GM21717 (cell line): ENCODE results near the gene EFEMP1.

Source experiments
- ATAC-seq: cut with Tn5 transposase; IDR thresholded peaks from one replicate; pipeline ENCODE4 v1.9.1; 2021; ENCODE audit warnings: mild to moderate bottlenecking, moderate library complexity; ENCODE audit not compliant: unreplicated experiment

EFEMP1 gene

GRCh38 chr2:55899881-55900280 is 23.7 kb downstream of the EFEMP1 start:
- ATAC-seq: no peak

GRCh38 chr2:55898386-55899040 is 25.1 kb downstream of the EFEMP1 start:
- no peak for ATAC-seq

GRCh38 chr2:55896633-55897032 is 26.9 kb downstream of the EFEMP1 start:
- peak; percentile 56 for ATAC-seq

GRCh38 chr2:55894720-55895119 is 28.9 kb downstream of the EFEMP1 start:
- ATAC-seq: no peak

- no peak for ATAC-seq
Observed at GRCh38 chr2:55891671-55892094, 31.9 kb downstream of the EFEMP1 start.

GRCh38 chr2:55888936-55889335 is 34.6 kb downstream of the EFEMP1 start:
- ATAC-seq: no peak

GRCh38 chr2:55887901-55888624 is 35.5 kb downstream of the EFEMP1 start:
- ATAC-seq: no peak

- ATAC-seq: no peak
Observed at GRCh38 chr2:55887351-55887750, 36.2 kb downstream of the EFEMP1 start.

GRCh38 chr2:55885944-55886281 is 37.7 kb downstream of the EFEMP1 start:
- ATAC-seq: no peak

- no peak for ATAC-seq
Observed at GRCh38 chr2:55885127-55885943, 38.2 kb downstream of the EFEMP1 start.

- no peak for ATAC-seq
Observed at GRCh38 chr2:55883829-55884228, 39.8 kb downstream of the EFEMP1 start.

- no peak for ATAC-seq
Observed at GRCh38 chr2:55883357-55883756, 40.2 kb downstream of the EFEMP1 start.

GRCh38 chr2:55882954-55883353 is 40.6 kb downstream of the EFEMP1 start:
- ATAC-seq: no peak

GRCh38 chr2:55880416-55881143 is 43.0 kb downstream of the EFEMP1 start:
- no peak for ATAC-seq

- ATAC-seq: no peak
Observed at GRCh38 chr2:55879976-55880375, 43.6 kb downstream of the EFEMP1 start.

- ATAC-seq: no peak
Observed at GRCh38 chr2:55877087-55877436, 46.5 kb downstream of the EFEMP1 start.

- no peak for ATAC-seq
Observed at GRCh38 chr2:55876429-55877086, 47.0 kb downstream of the EFEMP1 start.

- ATAC-seq: peak; percentile 68
Observed at GRCh38 chr2:55875434-55876135, 48.0 kb downstream of the EFEMP1 start.

GRCh38 chr2:55874338-55874737 is 49.2 kb downstream of the EFEMP1 start:
- no peak for ATAC-seq

- no peak for ATAC-seq
Observed at GRCh38 chr2:55871637-55872036, 51.9 kb downstream of the EFEMP1 start.
